AML-193 (cell line): ENCODE data around the gene EVPLL.
A peak's percentile ranks its signal among the peaks of the same experiment; 100 is the strongest.
"Not testable (repeated sequence)": the region's sequence is repeated elsewhere in the genome, so short reads cannot be mapped to it uniquely, and the experiment has no call there.

Experiments used
- DNase-seq, 2 experiments: peaks; one replicate each; lab custom pipeline; 2025; lab: John Stamatoyannopoulos, UW

The EVPLL gene

DNA sequence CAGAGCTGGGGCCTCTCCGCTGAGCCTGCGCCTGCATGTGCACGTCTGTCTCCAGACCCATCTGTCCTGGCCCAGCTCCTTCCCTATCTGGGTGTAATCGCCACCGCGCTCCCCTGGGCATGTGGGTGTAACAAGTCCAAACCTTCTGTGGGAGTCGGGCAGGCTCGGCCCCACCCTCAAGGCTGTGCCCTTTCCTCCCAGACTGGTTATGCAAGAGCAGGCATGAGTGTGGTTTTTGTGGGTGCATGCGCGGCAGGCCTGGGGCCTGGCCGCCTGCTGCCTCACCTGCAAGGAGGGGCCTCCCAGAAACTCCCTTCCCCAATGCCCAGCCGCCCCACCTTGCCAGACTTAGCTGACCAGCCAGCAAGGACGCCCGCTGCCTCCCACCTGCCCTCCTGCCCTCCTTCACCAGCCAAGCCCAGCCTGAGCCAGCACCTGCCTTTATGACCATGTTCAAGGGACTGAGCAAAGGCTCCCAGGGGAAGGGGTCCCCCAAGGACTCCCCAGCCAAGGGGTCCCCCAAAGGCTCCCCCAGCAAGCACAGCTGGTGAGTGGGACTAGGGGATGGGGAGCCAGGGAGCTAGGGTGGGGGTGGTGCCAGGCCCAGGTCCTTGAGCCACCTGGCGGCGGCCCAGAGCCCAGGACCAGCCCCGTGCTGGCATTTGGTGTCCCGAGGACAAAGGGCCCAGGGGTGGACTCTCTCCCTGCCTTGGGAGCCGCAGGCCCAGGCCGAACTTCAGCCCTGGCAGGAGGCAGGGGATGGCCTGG, at the start of gene EVPLL:
TSS of gene EVPLL (plus strand) at position 342 of the 768 bp plus-strand sequence. CDS start 3,160 bp downstream, outside the sequence.
- peak; percentile 59 to 64 for DNase-seq

DNA sequence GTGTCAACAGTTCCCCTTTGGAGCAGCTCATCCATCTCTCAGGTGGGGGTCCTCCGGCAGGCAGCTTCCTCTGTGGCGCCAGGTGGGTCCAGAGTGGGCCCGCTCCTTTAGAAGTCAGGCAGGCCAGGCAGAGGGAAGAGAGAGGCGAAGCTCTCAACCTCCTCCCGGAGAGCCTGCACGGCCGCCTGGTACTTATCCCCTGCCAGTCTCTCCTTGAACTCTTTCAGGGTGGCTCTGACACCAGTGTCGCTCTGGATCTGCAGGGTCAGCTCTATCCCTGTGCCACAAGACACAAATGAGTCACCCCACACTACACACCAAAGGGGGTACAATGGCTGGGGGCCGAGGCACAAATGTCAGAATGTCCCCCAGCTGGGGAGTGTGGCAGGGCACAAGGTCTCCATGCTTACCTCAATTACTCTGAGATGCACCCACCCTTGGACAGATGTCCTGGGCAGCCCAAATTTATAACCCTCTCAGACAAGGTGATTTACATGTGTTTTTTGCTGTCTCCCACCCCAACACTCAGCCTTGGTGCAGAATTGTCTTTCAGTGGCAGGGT, 48.9 kb upstream of the EVPLL start:
- DNase-seq = no peak

DNA sequence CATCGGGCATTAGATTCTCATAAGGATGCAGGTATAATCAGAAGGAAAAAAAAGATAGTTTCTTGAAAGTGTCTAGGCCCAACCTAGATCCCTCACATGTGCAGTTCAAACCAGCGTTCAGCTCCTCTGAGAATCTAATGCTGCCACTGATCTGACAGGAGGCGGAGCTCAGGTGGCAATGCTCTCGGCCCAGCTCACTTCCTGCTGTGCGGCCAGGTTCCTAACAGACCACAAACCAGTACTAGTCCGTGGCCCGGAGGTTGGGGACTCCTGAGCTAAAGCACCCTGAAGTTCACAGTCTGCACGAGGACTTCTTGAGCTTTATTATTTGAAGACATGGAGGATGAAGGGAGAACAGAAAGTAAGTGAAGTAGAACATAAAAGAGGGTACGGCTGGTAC, 45.7 kb upstream of the EVPLL start:
- no peak for DNase-seq

DNA sequence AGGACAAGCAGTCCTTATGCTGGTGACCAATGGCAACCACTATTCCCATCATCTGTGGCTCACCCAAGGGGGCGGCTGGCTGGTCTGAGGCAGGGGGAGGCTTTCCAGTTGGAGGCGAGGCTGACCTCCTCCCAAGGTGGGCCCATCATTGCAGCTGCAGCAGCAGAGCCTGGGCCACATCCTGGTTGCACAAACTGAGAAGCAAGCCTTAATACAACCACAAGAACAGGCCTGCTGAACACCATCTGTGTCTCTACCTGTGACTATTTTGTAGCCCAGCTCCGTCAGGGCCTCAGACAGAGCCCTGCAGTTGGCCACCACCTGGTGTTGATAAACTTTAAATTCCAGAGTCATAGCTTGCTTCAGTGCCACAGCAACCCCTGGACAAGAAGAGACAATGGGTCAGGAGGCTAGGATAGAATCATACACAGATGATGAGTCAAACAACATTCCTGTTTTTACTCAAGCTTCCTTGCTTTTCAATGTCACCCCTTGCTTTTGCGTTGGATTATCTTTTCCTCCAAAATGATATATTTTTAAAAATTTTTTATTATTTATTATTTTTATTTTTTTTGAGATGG, 44.6 kb upstream of the EVPLL start:
- DNase-seq = no peak

DNA sequence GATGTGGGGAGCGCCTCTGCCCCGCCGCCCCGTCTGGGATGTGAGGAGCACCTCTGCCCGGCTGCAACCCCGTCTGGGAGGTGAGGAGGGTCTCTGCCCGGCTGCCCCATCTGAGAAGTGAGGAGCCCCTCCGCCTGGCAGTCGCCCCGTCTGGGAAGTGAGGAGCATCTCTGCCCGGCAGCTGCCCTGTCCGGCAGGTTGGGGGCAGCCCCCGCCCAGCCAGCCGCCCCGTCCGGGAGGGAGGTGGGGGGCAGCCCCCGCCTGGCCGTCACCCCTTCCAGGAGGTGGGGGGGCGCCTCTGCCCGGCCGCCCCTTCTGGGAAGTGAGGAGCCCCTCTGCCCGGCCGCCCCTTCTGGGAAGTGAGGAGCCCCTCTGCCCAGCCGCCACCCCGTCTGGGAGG, 39.4 kb upstream of the EVPLL start:
- not testable (repeated sequence) for DNase-seq

DNA sequence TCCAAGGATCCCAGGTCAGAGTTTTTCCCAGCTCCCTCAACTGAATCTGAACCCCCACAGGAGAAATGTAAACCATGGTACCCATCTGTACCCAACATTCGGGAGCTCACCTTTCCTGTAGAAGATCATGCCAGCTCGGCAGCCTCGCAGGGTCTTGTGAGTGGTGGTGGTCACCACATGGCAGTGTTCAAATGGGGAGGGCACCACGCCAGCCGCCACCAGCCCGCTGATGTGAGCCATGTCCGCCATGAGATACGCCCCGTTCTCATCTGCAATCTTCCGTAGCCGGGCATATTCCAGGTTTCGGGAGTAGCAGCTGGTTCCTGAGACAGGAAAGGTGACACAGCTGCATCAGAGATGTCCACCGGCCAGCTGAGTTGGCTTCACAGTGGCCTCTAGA, 37.6 kb upstream of the EVPLL start:
- DNase-seq = no peak

DNA sequence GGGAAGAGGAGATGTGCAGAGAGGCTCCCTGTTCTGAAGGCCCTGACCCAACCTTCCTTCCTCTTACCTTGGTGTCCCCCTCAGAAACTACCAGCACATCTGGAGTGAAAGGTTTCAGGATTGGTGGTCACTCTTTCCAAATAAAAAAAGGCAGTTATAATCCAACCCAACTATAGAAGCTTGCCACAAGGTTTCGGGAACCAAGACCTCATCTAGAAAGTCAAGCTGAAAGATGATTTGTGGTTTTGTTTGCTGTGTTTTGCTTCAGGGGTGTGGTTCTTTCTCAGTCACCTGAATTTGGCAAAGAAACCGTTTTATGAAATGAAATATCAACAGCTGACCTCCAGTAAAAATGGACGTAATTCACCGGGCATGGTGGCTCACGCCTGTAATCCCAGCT, 33.6 kb upstream of the EVPLL start:
- no peak for DNase-seq

DNA sequence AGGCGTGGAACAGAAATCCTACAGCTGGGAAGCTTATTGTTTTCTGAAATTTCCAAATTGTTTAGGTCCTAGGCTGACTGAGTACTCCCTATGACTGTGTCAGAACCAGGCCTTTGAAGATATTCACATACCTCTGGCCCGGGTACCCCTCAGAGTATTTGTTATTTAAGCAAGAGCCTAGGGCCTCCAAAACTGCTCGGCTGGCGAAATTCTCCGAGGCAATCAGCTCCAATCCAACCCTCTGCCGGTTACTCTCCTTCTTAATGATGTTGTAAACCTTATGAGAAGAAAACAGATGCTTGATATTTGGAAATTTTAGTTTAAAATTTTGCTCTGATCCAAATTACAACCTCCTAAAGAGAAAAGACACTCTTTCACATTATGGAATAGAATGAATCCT, 24.0 kb upstream of the EVPLL start:
- DNase-seq = no peak

DNA sequence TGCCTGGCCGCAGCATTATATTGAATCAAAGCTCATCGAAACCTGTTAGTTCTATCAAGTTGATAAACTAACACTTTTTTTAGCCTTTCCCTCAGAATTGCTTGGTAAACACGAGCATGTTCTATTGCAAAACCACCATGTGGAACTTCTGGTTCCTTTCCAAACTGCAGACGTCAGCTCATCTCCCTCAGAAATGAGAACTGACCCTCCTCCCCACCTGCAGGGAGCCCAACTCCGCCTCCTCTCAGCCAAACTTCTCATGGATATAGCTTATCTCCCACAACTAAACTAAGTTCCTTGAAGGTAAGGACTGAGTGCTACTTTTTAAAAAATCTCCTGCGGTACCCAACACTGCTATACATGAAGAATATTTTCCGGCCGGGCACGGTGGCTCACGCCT, 21.0 kb upstream of the EVPLL start:
- DNase-seq = no peak

DNA sequence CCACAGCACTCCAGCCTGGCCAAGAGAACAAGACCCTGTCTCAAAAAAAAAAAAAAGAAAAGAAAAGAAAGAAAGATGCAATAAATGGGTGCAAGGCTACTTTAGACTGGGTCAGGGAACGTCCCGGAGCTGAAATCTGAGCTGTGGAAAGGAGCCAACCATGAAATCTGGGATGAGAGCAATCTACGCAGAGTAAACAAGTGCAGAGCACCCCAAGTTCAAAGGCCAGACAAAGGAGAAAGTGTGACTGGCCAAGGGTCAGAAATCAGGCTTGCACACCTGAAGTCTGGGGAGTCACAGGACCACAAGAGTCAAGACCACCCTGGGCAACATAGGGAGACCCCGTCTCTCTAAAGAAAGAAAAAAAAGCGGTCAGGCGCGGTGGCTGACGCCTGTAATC, 17.1 kb upstream of the EVPLL start:
- DNase-seq = no peak

DNA sequence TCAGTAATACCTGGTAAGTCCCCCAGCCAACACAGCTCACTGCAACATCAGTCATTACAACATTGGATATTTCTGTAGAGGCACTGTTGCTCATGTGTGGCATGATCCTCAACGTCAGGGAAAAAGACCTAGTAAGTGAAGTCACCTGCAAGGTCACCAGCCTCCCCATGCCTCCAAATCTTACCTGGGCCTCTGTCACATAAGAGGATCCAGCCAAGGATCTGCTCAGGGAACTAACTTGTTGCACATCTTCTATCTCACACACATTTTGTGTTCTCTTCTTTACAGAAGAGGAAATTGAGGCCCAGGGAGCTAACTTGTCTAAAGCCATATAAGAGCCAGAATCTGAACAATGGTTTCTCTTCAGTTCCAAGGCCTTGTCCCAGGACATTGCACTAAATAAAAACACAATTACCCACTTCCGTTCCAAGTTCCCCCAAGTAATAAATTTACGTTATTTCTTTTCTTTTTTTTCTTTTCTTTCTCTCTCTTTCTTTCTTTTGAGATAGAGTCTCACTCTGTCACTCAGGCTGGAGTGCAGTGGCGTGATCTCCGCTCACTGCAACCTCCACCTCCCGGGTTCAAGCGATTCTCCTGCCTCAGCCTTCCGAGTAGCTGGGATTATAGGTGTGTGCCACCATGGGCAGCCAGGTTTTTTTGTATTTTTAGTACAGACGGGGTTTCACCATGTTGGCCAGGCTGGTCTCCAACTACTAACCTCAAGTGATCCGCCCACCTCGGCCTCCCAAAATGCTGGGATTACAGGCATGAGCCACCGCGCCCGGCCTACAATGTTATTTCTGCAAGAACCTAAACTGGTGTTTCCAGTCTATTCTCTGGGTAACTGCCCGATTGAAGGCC, 15.5 kb upstream of the EVPLL start:
- no peak for DNase-seq

DNA sequence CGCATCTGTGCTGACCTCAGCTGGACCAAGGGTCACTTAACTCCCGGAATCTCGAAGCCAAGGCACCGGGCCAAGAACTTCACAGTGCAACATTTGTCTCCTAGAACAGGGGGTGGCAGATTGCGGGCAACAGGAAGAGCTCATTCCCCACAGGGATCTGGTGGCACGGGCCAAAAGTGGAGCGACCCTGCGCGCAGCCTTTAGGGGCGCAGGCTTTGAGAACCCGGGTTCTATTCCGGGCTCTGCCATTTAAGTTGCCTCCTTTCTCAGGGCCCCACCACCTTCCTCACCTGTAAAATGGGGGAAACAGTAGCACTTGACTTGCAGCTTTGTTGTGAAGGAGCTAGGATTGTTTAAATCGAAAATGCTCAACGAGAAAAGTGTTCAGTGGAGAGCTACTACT, 14.9 kb upstream of the EVPLL start:
- DNase-seq = no peak

DNA sequence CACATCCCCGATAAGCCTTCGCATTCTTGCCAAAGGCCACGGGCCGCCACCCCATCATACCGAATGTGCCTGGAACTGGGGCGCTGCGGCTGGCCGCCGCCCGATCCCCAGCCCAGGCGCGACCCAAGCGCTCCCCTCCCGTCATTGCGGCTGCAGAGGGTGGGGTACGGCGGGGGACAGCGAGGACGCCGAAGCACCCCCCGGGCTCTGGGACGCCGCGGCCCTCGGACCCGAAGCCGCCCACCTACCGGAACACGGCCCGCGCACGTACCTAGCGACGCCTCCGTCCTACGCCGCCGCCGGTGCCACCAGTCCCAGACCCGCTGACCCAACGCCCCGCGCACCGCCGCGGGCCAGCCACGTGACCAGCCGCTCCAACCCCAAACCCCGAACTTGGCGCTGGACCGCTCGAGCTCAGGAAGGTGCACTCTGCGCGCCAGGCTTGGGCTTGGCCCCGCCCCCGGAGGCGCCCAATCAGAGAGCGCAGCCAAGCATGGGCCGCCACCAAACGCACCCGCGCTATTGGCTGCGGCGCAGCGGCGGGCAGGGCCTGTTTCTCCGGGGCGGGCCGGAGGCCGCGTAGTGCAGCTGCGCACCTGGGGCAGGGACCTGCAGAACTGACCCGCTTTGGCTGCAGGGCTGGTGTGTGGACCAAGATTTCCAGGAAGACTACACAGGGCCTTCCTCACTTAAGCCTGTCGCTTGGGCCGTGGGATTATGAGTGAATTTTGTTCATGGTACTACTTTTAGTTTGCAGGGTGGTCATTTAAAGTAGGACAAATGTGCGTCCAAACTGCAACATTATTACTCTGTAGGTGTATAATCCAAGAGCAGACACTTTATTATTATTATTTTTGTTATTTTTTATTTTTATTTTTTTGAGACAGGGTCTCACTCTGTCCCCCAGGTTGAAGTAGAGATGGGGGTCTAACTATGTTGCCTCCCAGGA, 14.2 kb upstream of the EVPLL start, which contains the start of gene SHMT1:
TSS of gene SHMT1 (minus strand) at position 450 of the 949 bp plus-strand sequence. CDS start 7,569 bp downstream, outside the sequence.
- peak; percentile 53 to 64 for DNase-seq

DNA sequence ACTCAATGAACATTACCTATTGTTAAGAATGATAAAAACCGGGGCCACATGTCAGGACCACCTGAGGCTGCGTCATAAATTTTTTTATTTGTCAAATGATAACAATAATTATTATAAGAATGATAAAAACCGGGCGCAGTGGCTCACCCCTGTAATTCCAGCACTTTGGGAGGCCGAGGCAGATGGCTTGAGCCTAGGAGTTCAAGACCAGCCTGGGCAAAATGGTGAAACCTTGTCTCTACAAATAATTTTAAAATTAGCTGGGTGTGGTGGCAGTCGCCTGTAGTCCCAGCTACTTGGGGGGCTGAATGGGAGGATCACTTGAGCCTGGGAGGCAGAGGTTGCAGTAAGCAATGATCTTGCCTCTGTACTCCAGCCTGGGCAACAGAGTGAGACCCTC, 13.4 kb upstream of the EVPLL start:
- no peak for DNase-seq

DNA sequence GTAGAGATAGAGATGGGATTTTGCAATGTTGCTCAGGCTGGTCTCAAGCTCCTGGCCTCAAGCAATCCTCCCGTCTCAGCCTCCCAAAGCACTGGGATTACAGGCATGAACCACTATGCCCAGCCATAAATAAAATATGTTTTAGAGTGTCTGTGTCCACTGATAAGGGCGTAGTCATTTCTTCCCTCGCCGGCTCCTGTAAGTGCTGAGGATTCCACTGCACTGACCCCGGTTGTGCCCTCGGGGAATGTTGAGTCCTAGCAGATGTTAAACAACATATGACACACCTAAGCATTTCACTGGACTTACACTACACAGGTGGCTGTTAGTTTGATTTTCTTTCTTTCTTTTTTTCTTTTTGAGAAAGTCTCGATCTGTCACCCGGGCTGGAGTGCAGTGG, 8.6 kb upstream of the EVPLL start:
- no peak for DNase-seq

DNA sequence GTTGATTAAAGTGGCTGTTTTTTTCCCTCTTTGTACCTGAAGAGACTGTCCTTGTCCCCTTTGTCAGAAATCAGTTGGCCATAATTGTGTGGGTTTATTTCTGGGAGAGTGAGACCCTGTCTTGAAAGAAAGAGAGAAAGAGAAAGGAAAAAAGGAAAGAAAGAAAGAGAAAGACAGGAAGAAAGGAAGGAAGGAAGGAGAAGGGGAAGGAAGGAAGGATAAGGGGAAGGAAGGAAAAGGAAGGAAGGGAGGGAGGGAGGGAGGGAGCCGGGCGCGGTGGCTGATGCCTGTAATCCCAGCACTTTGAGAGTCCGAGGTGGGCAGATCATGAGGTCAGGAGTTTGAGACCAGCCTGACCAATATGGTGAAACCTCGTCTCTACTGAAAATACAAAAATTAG, 6.8 kb upstream of the EVPLL start:
- DNase-seq = no peak

DNA sequence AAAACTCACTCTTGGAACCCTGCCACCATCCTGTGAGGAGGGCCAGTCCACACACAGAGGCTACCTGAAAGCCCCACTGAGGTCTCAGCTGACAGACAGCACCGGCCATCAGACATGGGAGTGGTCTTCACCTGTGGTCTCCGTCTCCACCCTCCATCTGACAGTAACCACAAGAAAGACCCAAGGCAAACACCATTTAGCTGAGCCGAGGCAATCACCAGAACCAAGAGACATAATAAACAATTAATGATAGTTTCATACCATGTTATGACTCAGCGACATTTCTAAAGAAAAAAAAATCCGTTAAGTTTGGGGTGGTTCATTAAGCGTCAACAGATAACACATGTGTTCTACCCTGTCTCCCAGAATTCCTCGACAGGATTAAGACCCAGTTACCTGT, 6.1 kb upstream of the EVPLL start:
- no peak for DNase-seq

DNA sequence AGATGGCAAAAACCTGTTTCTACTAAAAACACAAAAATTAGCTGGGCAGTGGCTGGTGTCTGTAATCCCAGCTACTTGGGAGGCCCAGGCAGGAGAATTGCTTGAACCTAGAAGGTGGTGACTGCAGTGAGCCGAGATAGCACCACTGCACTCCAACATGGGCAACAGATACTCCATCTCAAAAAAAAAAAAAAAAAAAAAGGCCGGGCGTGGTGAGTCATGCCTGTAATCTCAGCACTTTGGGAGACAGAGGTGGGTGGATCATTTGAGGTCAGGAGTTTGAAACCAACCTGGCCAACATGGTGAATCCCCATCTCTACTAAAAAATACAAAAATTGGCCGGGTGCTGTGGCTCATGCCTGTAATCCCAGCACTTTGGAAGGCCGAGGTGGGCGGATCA, 4.4 kb upstream of the EVPLL start:
- not testable (repeated sequence) for DNase-seq

DNA sequence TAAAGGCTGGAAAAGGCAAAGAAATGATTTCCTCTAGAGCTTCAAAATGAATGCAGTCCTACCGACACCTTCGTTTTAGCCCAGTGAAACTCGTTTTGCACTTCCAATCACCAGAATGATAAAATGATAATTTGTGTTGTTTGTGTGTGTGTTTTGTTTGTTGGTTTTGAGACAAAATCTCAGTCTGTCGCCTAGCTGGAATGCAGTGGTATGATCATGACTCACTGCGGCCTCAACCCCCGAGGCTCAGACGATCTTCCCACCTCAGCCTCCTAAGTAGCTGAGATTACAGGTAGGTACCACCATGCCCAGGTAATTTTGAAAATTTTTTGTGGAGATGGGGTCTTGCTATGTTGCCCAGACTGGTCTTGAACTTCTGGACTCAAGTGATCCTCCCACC, 3.4 kb upstream of the EVPLL start:
- DNase-seq = no peak

DNA sequence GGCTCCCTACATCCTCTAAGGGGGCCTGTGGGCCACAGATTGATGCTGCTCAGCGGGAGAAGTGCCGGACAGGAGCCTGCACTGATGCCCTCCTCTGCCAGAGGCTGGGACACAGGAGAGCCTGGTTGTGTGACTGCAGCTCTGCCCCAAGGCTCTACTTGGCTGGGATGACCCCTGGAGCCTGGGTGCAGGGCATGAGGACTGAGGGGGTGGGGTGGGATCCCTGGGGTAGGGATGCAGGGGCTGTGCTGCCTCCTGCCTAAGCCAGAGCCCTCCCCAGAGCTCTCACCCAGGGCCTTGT, 577 bp downstream of the EVPLL start:
- no peak for DNase-seq

DNA sequence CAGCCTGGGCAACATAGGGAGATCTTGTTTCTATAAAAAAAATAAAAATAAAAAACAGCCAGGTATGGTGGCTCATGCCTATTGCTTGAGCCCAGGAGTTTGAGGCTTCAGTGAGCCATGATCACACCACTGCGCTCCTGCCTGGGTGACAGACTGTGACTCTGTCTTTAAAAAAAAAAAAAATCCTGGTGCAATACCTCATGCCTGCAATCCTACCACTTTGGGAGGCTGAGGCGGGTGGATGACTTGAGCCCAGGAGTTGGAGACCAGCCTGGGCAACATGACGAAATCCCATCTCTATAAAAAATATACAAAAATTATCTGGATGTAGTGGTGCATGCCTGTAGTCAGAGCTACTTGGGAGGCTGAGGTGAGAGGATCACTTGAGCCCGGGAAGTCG, 1.0 kb downstream of the EVPLL start:
- DNase-seq = not testable (repeated sequence)
